Central memory CD4-positive, alpha-beta T cell (primary cell): ENCODE results near the gene IBA57.
"Not testable (repeated sequence)": the region's sequence is repeated elsewhere in the genome, so short reads cannot be mapped to it uniquely, and the experiment has no call there.

ENCODE experiments used
- DNase-seq: peaks from one replicate; pipeline ENCODE4 v3.0.0; 2022

The IBA57 gene

GRCh38 chr1:228213917-228214808 lies 48.6 kb downstream of the IBA57 start:
- no peak for DNase-seq

- DNase-seq: no peak
These were observed 49.5 kb downstream of the IBA57 start for GRCh38 chr1:228214921-228215662.

- no peak for DNase-seq
These were observed 50.1 kb downstream of the IBA57 start for GRCh38 chr1:228215663-228216116.

GRCh38 chr1:228216371-228217320 lies 51.0 kb downstream of the IBA57 start:
- no peak for DNase-seq

- DNase-seq: no peak
These were observed 52.1 kb downstream of the IBA57 start for GRCh38 chr1:228217551-228218344.

- no peak for DNase-seq
These were observed 53.1 kb downstream of the IBA57 start for GRCh38 chr1:228218513-228219244.

- DNase-seq: no peak
These were observed 53.8 kb downstream of the IBA57 start for GRCh38 chr1:228219245-228219961.

GRCh38 chr1:228219962-228220780 lies 54.6 kb downstream of the IBA57 start:
- no peak for DNase-seq

GRCh38 chr1:228221097-228221496 lies 55.5 kb downstream of the IBA57 start:
- not testable (repeated sequence) for DNase-seq

GRCh38 chr1:228222548-228222947 lies 56.9 kb downstream of the IBA57 start:
- DNase-seq: no peak

GRCh38 chr1:228224198-228225164 lies 58.9 kb downstream of the IBA57 start:
- DNase-seq: no peak

- DNase-seq: no peak
These were observed 59.6 kb downstream of the IBA57 start for GRCh38 chr1:228225165-228225710.

- no peak for DNase-seq
These were observed 60.1 kb downstream of the IBA57 start for GRCh38 chr1:228225740-228226139.

GRCh38 chr1:228226141-228226874 lies 60.7 kb downstream of the IBA57 start:
- no peak for DNase-seq

- DNase-seq: no peak
These were observed 61.6 kb downstream of the IBA57 start for GRCh38 chr1:228226956-228227791.

GRCh38 chr1:228228147-228228546 lies 62.5 kb downstream of the IBA57 start:
- DNase-seq: not testable (repeated sequence)
